ENCODE measurements around the gene PPCDC. TPM values are rescaled to one million over a fixed set of nuclear protein-coding genes. Genes with fewer than 3 reads are reported as not detected.

Gene PPCDC
- polyA plus RNA-seq, 1 donor (not counting 4 experiments of a cell fraction or from before 2014, with no cell fraction given), result 11.9 TPM

DNA sequence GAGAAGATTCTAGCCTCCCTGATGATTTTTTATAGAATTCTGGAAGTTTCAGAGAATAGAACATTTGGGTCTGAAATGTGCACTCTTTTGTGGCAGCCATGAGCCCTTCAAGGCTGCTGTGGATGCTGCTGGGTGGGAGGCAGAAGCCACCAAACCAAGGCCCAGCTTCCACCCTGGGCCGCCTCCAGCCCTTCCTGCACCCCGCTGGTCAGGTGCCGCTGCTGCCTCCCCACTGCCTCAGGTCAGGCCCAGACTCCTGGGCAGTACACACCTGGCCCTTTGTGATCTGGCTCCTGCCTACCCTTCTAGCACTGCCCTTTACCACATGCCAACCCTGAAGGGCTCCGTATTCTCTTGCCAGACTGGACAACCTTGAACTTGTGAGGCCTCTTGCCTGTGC lies 28.3 kb downstream of the PPCDC start:
- H3K9ac ChIP-seq (ENCODE audit: control insufficient read depth, extremely low read depth, insufficient read depth, low read length), result no peak overlapping the region
- TF ChIP-seq EZH2 (IDR thresholded peaks at IDR 0.05; ENCODE audit: low read length), result no peak
- TF ChIP-seq, protein P1, sequence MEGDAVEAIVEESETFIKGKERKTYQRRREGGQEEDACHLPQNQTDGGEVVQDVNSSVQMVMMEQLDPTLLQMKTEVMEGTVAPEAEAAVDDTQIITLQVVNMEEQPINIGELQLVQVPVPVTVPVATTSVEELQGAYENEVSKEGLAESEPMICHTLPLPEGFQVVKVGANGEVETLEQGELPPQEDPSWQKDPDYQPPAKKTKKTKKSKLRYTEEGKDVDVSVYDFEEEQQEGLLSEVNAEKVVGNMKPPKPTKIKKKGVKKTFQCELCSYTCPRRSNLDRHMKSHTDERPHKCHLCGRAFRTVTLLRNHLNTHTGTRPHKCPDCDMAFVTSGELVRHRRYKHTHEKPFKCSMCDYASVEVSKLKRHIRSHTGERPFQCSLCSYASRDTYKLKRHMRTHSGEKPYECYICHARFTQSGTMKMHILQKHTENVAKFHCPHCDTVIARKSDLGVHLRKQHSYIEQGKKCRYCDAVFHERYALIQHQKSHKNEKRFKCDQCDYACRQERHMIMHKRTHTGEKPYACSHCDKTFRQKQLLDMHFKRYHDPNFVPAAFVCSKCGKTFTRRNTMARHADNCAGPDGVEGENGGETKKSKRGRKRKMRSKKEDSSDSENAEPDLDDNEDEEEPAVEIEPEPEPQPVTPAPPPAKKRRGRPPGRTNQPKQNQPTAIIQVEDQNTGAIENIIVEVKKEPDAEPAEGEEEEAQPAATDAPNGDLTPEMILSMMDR (optimal IDR thresholded peaks at IDR 0.05 in 1 of 3, IDR thresholded peaks at IDR 0.05 in 1 of 3, conservative IDR thresholded peaks at IDR 0.05 in 1 of 3; ENCODE audit: extremely low read depth in 1 of 3, insufficient read depth in 2 of 3, low read length in 3 of 3), result no peak
- peaks cover 8% of the 10 kb centered on the region in 2 experiments for H3K36me3 ChIP-seq (ENCODE audit: control insufficient read depth in 2 of 2, extremely low read depth in 1 of 2, insufficient read depth in 2 of 2, low read length in 2 of 2)
- no peaks in the 10 kb centered on the region for H3K9me1 ChIP-seq (ENCODE audit: control insufficient read depth, extremely low read depth, insufficient read depth, low read length)
- dilution Hi-C loops (cut with MboI; ENCODE audit: extremely low pct_ligation_motif_present, low sequenced_read_pairs), result no loop called here
- no peaks in the 10 kb centered on the region for H3K27me3 ChIP-seq (ENCODE audit: control insufficient read depth, extremely low read depth, insufficient read depth, low read length)
- H3K9me3 ChIP-seq (ENCODE audit: control insufficient read depth, low read depth, low read length), result no peaks in the 10 kb centered on the region
- DNase-seq (ENCODE audit: low read depth, low spot score) (no peak), FAIRE-seq (no peak)
- no peak overlapping the region for H3K4me3 ChIP-seq (ENCODE audit: control insufficient read depth in 2 of 3, extremely low read depth in 1 of 3, insufficient read depth in 2 of 3, low read depth in 1 of 3, low read length in 3 of 3)
- no peaks in the 10 kb centered on the region for H4K20me1 ChIP-seq (ENCODE audit: control insufficient read depth, extremely low read depth, insufficient read depth, low read length)
- H3K79me2 ChIP-seq (ENCODE audit: control insufficient read depth, insufficient read depth, low read length), result no peaks in the 10 kb centered on the region
- no peaks in the 10 kb centered on the region for H3K4me1 ChIP-seq (ENCODE audit: control insufficient read depth, extremely low read depth, insufficient read depth, low read length)
- H3K4me2 ChIP-seq (ENCODE audit: control insufficient read depth, extremely low read depth, insufficient read depth, low read depth, low read length), result no peak overlapping the region
- no peak overlapping the region for H2AFZ ChIP-seq (ENCODE audit: control insufficient read depth, low read length)
- no peak overlapping the region for H3K27ac ChIP-seq (ENCODE audit: control insufficient read depth, insufficient read depth, low read length)

- Histone ChIP-seq H3K36me3 (ENCODE audit: control insufficient read depth in 2 of 2, extremely low read depth in 1 of 2, insufficient read depth in 2 of 2, low read length in 2 of 2) (peaks cover 8% of the 10 kb centered on the region in 2 experiments), H3K4me2 (ENCODE audit: control insufficient read depth, extremely low read depth, insufficient read depth, low read depth, low read length) (no peak overlapping the region), H4K20me1 (ENCODE audit: control insufficient read depth, extremely low read depth, insufficient read depth, low read length) (no peaks in the 10 kb centered on the region), H3K9me3 (ENCODE audit: control insufficient read depth, low read depth, low read length) (no peaks in the 10 kb centered on the region), H3K4me3 (ENCODE audit: control insufficient read depth in 2 of 3, extremely low read depth in 1 of 3, insufficient read depth in 2 of 3, low read depth in 1 of 3, low read length in 3 of 3) (no peak overlapping the region), H3K9ac (ENCODE audit: control insufficient read depth, extremely low read depth, insufficient read depth, low read length) (no peak overlapping the region), H2AFZ (ENCODE audit: control insufficient read depth, low read length) (no peak overlapping the region), H3K4me1 (ENCODE audit: control insufficient read depth, extremely low read depth, insufficient read depth, low read length) (peaks cover 4% of the 10 kb centered on the region), H3K79me2 (ENCODE audit: control insufficient read depth, insufficient read depth, low read length) (no peaks in the 10 kb centered on the region), H3K27ac (ENCODE audit: control insufficient read depth, insufficient read depth, low read length) (no peak overlapping the region), H3K27me3 (ENCODE audit: control insufficient read depth, extremely low read depth, insufficient read depth, low read length) (no peaks in the 10 kb centered on the region), H3K9me1 (ENCODE audit: control insufficient read depth, extremely low read depth, insufficient read depth, low read length) (no peaks in the 10 kb centered on the region)
- dilution Hi-C loops (cut with MboI; ENCODE audit: extremely low pct_ligation_motif_present, low sequenced_read_pairs), result no loop called here
- no peak for FAIRE-seq
- no peak for DNase-seq (ENCODE audit: low read depth, low spot score)
- no peak for TF ChIP-seq EZH2 (IDR thresholded peaks at IDR 0.05; ENCODE audit: low read length)
- TF ChIP-seq, protein P1 (optimal IDR thresholded peaks at IDR 0.05 in 1 of 3, IDR thresholded peaks at IDR 0.05 in 1 of 3, conservative IDR thresholded peaks at IDR 0.05 in 1 of 3; ENCODE audit: extremely low read depth in 1 of 3, insufficient read depth in 2 of 3, low read length in 3 of 3), result no peak
These were observed 29.8 kb downstream of the PPCDC start for GRCh38 chr15:75052972-75053747.

Data from keratinocyte (primary cell).